Measurements from ENCODE around the gene CASZ1. TPM values are rescaled to one million over a fixed set of nuclear protein-coding genes. Genes with fewer than 3 reads are reported as not detected.
A peak's percentile ranks its signal among the peaks of the same experiment; 100 is the strongest.

The CASZ1 gene
- total RNA-seq, 1 donor from 2014 or later: 11.8 TPM

GRCh38 chr1:10601342-10602070 lies 194.9 kb downstream of the CASZ1 start:
- no peak for TF ChIP-seq CTCF (conservative IDR thresholded peaks at IDR 0.05; ENCODE audit: low read depth, low read length)
- no peak for DNase-seq (ENCODE audit: low read depth)
- H3K4me3 ChIP-seq (ENCODE audit: low read depth, low read length): no peak overlapping the region

- no peak for TF ChIP-seq CTCF (conservative IDR thresholded peaks at IDR 0.05; ENCODE audit: low read depth, low read length)
- H3K4me3 ChIP-seq (ENCODE audit: low read depth, low read length): peak overlapping the region; percentile 27
- DNase-seq (ENCODE audit: low read depth): peak; percentile 93
Observed at GRCh38 chr1:10599194-10599861, 197.1 kb downstream of the CASZ1 start.

- no peak overlapping the region for H3K4me3 ChIP-seq (ENCODE audit: low read depth, low read length)
- no peak for DNase-seq (ENCODE audit: low read depth)
- TF ChIP-seq CTCF (conservative IDR thresholded peaks at IDR 0.05; ENCODE audit: low read depth, low read length): no peak
Observed at GRCh38 chr1:10598389-10598702, 198.1 kb downstream of the CASZ1 start.

- TF ChIP-seq CTCF (conservative IDR thresholded peaks at IDR 0.05; ENCODE audit: low read depth, low read length): no peak
- no peak for DNase-seq (ENCODE audit: low read depth)
- H3K4me3 ChIP-seq (ENCODE audit: low read depth, low read length): no peak overlapping the region
Observed at GRCh38 chr1:10597492-10598388, 198.7 kb downstream of the CASZ1 start.

- no peak for TF ChIP-seq CTCF (conservative IDR thresholded peaks at IDR 0.05; ENCODE audit: low read depth, low read length)
- no peak overlapping the region for H3K4me3 ChIP-seq (ENCODE audit: low read depth, low read length)
- DNase-seq (ENCODE audit: low read depth): no peak
Observed at GRCh38 chr1:10596780-10597179, 199.7 kb downstream of the CASZ1 start.

- no peak overlapping the region for H3K4me3 ChIP-seq (ENCODE audit: low read depth, low read length)
- TF ChIP-seq CTCF (conservative IDR thresholded peaks at IDR 0.05; ENCODE audit: low read depth, low read length): no peak
- no peak for DNase-seq (ENCODE audit: low read depth)
Observed at GRCh38 chr1:10594595-10595223, 201.7 kb downstream of the CASZ1 start.

All from epithelial cell of proximal tubule (primary cell).